Left ventricle myocardium inferior (tissue), 1 donor: ENCODE data around the gene IQCE. TPM values are rescaled to one million over a fixed set of nuclear protein-coding genes. Genes with fewer than 3 reads are reported as not detected.

Experiments used
- DNase-seq: peaks from one replicate; pipeline ENCODE4 v3.0.0-alpha.2; 2020
- H3K27ac ChIP-seq: fragments of 200-600 bp; replicated peaks from 2 replicates; pipeline ENCODE4 v1.8.0; 2021
- H3K27me3 ChIP-seq: fragments of 200-600 bp; 2 replicates; pipeline ENCODE4 v1.8.0; 2021; ENCODE audit warnings: low read depth
- H3K36me3 ChIP-seq: fragments of 200-600 bp; 2 replicates; pipeline ENCODE4 v1.8.0; 2021
- H3K4me1 ChIP-seq: fragments of 200-600 bp; 2 replicates; pipeline ENCODE4 v1.8.0; 2021
- H3K4me3 ChIP-seq: fragments of 200-600 bp; 2 replicates; pipeline ENCODE4 v1.8.0; 2021; ENCODE audit warnings: mild to moderate bottlenecking, moderate library complexity
- H3K9me3 ChIP-seq: fragments of 200-600 bp; replicated peaks from 2 replicates; pipeline ENCODE4 v1.8.0; 2021
- CTCF ChIP-seq: fragments of 200-600 bp; IDR thresholded peaks from 2 replicates; pipeline ENCODE4 v1.8.0; 2021; ENCODE audit warnings: antibody characterized with exemption, mild to moderate bottlenecking, borderline replicate concordance
- intact Hi-C: fragments of 100-400 bp; cut with micrococcal nuclease; formaldehyde crosslinking; loops from one replicate; pipeline ENCODE4 v1.11.0; 2022
- total RNA-seq: library from RNA; stranded (reverse); fragmentation: NEBNext Ultra II Directional; extraction: Animal tissue kit (Norgen Biotek cat#: 25700); gene quantifications from one replicate; pipeline ENCODE4 v1.2.1, GENCODE V29; 2021
- donor health status: DM: no; HTN: yes; CAD: no; lungs with severe emphysema.

Gene IQCE
- total RNA-seq, 1 donor from 2014 or later: 11.5 TPM

- H3K36me3 ChIP-seq: no peaks in the 10 kb centered on the region
- no peaks in the 10 kb centered on the region for H3K27me3 ChIP-seq
- no peaks in the 10 kb centered on the region for H3K9me3 ChIP-seq
- H3K4me1 ChIP-seq: peaks cover 99% of the 10 kb centered on the region
- intact Hi-C loops: no loop called here
- peak overlapping the region; percentile 27 for H3K4me3 ChIP-seq
- H3K27ac ChIP-seq: peak overlapping the region; percentile 76
- DNase-seq: peak; percentile 71
- TF ChIP-seq CTCF: no peak
These were observed 78.9 kb downstream of the IQCE start for GRCh38 chr7:2637505-2638223.

- peaks cover 94% of the 10 kb centered on the region for H3K4me1 ChIP-seq
- H3K36me3 ChIP-seq: no peaks in the 10 kb centered on the region
- no peak for TF ChIP-seq CTCF
- H3K27ac ChIP-seq: peak overlapping the region; percentile 76
- intact Hi-C loops: no loop called here
- no peaks in the 10 kb centered on the region for H3K9me3 ChIP-seq
- peak overlapping the region; percentile 27 for H3K4me3 ChIP-seq
- H3K27me3 ChIP-seq: no peaks in the 10 kb centered on the region
- DNase-seq: peak; percentile 73
These were observed 79.6 kb downstream of the IQCE start for GRCh38 chr7:2638224-2638991.

- H3K27ac ChIP-seq: peak overlapping the region; percentile 76
- intact Hi-C loops: no loop called here
- DNase-seq: no peak
- H3K4me1 ChIP-seq: peaks cover 94% of the 10 kb centered on the region
- TF ChIP-seq CTCF: no peak
- no peaks in the 10 kb centered on the region for H3K36me3 ChIP-seq
- H3K27me3 ChIP-seq: no peaks in the 10 kb centered on the region
- no peak overlapping the region for H3K4me3 ChIP-seq
- no peaks in the 10 kb centered on the region for H3K9me3 ChIP-seq
These were observed 80.5 kb downstream of the IQCE start for GRCh38 chr7:2639181-2639681.

- peak overlapping the region; percentile 76 for H3K27ac ChIP-seq
- intact Hi-C loops: no loop called here
- H3K36me3 ChIP-seq: no peaks in the 10 kb centered on the region
- no peaks in the 10 kb centered on the region for H3K27me3 ChIP-seq
- DNase-seq: no peak
- H3K4me1 ChIP-seq: peaks cover 94% of the 10 kb centered on the region
- no peak overlapping the region for H3K4me3 ChIP-seq
- TF ChIP-seq CTCF: no peak
- no peaks in the 10 kb centered on the region for H3K9me3 ChIP-seq
These were observed 81.1 kb downstream of the IQCE start for GRCh38 chr7:2639695-2640481.

- Histone ChIP-seq H3K4me1 (peaks cover 94% of the 10 kb centered on the region), H3K27me3 (no peaks in the 10 kb centered on the region), H3K9me3 (no peaks in the 10 kb centered on the region), H3K4me3 (no peak overlapping the region), H3K27ac (peak overlapping the region; percentile 81), H3K36me3 (no peaks in the 10 kb centered on the region)
- intact Hi-C loops: no loop called here
- no peak for TF ChIP-seq CTCF
- no peak for DNase-seq
These were observed 81.7 kb downstream of the IQCE start for GRCh38 chr7:2640482-2640830.
